ENCODE measurements around the gene CCL13.

CCL13 gene

DNA sequence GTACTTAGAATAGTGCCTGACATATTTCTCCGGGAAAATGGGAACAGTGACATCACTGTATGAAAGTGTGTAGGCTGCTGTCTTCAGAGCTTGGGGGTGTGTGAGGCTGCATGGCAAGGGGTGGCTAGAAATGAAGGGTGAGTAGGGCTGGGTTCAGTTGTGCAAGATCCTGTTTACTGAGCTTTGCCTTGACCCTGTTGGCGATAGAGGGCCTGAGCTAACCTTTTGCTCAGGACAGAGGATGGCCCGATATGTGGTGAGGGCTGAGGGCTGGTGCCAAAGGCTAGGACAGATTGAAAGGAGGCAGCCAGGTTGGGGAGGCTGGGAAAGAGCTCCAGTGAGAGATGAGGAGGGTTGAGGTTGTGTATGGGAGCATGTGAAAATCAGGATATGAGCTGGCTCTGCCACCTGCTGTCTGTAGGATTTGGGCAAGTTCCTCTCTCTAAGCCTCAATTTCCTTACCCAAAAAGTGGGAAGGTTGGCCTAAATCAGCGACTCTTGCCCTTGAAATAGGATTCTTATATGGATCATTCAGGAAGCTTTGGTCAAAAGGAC lies 12.7 kb downstream of the CCL13 start:
- no peaks in the 10 kb centered on the region for H3K9me3 Mint-ChIP-seq (ENCODE audit: low read depth)
- peaks cover 14% of the 10 kb centered on the region for H3K4me1 Mint-ChIP-seq (ENCODE audit: low read depth)
- no peaks in the 10 kb centered on the region for H3K36me3 Mint-ChIP-seq
- H3K27me3 Mint-ChIP-seq: no peaks in the 10 kb centered on the region
- H3K27ac Mint-ChIP-seq: no peak overlapping the region
- no peak overlapping the region for H3K4me3 Mint-ChIP-seq

DNA sequence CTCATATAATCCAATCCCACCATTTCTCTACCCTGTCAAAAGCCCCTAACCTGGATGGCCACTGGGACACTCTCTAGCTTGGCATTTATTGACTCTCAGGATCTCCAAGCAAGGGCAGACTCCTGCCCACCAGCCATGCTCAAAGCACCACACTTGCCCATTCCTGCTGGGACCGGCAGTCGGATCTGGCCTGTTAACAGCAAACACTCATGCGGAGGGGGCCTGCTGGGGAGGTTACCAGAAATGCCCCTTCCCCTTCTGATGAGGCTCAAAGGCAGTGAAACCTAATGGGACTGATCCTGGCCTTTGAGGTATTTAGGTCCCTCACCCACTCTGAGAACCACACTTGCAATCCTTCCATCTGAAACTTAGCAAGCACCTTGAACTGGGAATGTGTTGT lies 13.3 kb downstream of the CCL13 start:
- H3K27ac Mint-ChIP-seq: no peak overlapping the region
- no peaks in the 10 kb centered on the region for H3K36me3 Mint-ChIP-seq
- peaks cover 14% of the 10 kb centered on the region for H3K4me1 Mint-ChIP-seq (ENCODE audit: low read depth)
- H3K4me3 Mint-ChIP-seq: no peak overlapping the region
- H3K27me3 Mint-ChIP-seq: no peaks in the 10 kb centered on the region
- no peaks in the 10 kb centered on the region for H3K9me3 Mint-ChIP-seq (ENCODE audit: low read depth)

DNA sequence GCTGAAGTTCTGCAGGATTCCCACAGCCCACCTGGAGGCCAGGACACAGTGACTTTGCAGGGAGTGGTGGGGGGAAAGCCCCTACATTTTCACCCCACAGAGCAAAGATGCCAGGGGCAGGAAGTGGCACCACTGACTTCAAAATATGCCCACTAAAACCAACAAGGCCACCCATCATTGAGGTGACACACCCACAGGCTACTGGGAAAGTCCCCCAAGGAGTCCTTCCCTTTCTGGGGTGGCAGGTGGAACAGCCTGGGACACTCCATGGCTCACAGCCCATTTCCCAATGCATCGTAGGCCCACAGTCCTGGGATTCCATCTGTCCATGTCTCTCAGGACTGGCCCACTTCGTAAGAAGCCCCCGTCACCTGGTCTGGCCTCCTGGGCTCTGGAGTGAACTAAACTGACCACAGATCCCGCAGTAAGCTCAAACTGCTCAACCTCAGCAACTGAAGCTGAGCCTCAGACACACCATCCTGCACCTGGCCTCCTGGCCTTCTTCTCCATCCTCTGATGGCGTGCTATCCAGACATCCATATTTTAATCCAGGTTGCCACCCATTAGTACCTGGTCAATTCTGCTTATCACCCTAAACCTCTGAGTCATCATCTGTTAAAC lies 14.2 kb downstream of the CCL13 start:
- peaks cover 7% of the 10 kb centered on the region for H3K4me1 Mint-ChIP-seq (ENCODE audit: low read depth)
- H3K36me3 Mint-ChIP-seq: no peaks in the 10 kb centered on the region
- no peaks in the 10 kb centered on the region for H3K27me3 Mint-ChIP-seq
- H3K4me3 Mint-ChIP-seq: no peak overlapping the region
- H3K9me3 Mint-ChIP-seq (ENCODE audit: low read depth): no peaks in the 10 kb centered on the region
- H3K27ac Mint-ChIP-seq: no peak overlapping the region

DNA sequence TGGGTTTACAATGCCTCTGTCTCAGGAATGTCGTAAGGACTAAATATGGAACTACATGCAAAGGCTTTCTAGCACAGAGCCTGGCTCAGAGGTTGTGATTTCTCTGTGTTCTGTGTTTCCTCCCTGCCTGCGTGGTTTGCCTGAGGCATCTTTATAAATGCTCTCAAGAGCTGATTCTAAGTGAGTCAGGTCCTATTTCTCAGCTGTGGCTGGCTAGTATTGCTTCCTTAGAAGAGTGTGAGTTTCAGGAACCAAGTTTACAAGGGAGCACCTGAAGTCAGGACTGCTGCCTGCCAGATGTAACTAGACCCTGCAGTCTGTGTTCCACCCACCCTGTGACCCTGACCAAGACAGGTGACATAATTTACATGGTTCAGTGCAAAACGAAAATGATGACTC lies 14.7 kb downstream of the CCL13 start:
- Mint-ChIP-seq H3K4me1 (ENCODE audit: low read depth) (peaks cover 3% of the 10 kb centered on the region), H3K27me3 (peaks cover 3% of the 10 kb centered on the region), H3K4me3 (no peak overlapping the region), H3K9me3 (ENCODE audit: low read depth) (no peaks in the 10 kb centered on the region), H3K27ac (no peak overlapping the region), H3K36me3 (no peaks in the 10 kb centered on the region)

DNA sequence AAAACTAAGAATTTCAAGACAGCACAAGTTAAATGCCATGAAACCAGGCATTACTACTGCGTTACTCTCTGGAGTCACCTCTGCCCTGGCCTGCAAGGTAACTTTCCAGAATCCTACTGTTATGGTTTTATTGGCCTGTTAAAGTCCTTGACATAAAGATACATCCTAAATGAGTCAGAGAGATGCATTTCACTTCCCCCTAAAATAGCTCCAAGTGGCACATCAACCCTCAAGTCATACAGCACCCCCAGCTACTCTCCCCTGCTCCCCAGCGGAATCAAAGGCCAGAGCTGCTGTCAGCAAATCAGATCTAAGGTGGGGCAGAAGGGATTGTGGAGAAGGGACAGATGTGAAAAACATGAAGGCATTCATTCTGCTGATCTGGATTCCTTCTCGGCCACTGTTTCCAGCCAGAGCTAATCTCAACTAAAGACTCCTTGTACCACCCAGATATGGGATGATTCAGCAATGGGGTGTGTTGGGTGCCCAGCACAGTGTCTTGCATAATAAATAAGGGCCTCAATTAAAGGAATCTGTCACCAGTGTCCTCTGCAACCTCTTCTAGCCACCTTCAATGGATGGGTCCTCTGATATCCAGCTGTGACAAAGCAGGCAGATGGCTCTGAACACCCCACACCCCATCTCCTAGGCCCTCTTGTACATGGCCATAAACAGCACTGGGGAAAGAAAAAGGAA lies 15.3 kb downstream of the CCL13 start:
- no peaks in the 10 kb centered on the region for H3K4me1 Mint-ChIP-seq (ENCODE audit: low read depth)
- no peaks in the 10 kb centered on the region for H3K36me3 Mint-ChIP-seq
- peaks cover 3% of the 10 kb centered on the region for H3K27me3 Mint-ChIP-seq
- no peaks in the 10 kb centered on the region for H3K9me3 Mint-ChIP-seq (ENCODE audit: low read depth)
- H3K4me3 Mint-ChIP-seq: no peak overlapping the region
- H3K27ac Mint-ChIP-seq: no peak overlapping the region

DNA sequence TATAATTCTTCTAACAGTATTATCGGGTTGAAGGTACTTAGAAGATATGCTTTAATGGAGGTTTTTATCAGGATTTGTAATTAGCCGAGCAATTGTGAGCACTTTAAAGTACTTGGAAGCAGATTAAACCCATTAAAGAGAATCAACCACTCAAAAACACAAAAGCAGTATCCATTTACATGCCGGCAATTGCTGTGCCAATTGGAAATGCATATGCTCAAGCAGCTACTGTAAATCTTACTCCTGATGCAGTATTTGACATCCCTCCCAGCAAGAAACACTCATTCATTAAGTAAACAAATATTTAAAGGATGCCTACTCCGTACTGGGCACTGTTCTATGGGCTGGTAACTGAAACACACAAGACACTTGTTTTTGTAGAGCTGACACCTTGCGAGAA lies 18.2 kb downstream of the CCL13 start:
- Mint-ChIP-seq H3K36me3 (no peaks in the 10 kb centered on the region), H3K9me3 (ENCODE audit: low read depth) (no peaks in the 10 kb centered on the region), H3K4me3 (no peak overlapping the region), H3K27ac (no peak overlapping the region), H3K27me3 (peaks cover 3% of the 10 kb centered on the region), H3K4me1 (ENCODE audit: low read depth) (peaks cover 10% of the 10 kb centered on the region)

DNA sequence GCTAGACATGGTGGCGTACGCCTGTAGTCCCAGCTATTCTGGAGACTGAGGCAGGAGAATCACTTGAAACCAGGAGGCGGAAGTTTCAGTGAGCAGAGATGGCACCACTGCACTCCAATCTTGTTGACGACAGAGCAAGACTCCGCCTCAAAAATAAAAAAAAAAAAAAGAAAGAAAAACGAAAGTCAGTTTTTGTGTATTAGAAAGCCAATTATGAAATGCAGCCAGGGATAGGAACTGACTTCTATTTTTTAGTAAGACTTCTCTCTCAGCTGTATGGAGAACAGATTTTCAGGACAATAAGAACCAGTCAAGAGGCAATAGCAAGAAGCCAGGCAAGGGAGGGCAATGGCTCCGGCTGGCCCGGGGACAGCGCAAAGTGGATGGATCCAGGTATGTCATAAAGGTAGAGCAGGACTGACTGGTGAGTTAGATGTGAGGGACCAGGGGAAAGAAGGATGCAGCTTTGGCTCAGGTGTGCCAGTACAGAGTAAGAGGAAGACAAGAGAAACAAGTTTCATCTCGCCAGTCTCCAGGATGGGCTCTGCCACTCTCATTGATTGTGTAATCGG lies 19.2 kb downstream of the CCL13 start:
- Mint-ChIP-seq H3K27ac (no peak overlapping the region), H3K36me3 (no peaks in the 10 kb centered on the region), H3K9me3 (ENCODE audit: low read depth) (no peaks in the 10 kb centered on the region), H3K4me3 (no peak overlapping the region), H3K27me3 (peaks cover 3% of the 10 kb centered on the region), H3K4me1 (ENCODE audit: low read depth) (peaks cover 19% of the 10 kb centered on the region)

DNA sequence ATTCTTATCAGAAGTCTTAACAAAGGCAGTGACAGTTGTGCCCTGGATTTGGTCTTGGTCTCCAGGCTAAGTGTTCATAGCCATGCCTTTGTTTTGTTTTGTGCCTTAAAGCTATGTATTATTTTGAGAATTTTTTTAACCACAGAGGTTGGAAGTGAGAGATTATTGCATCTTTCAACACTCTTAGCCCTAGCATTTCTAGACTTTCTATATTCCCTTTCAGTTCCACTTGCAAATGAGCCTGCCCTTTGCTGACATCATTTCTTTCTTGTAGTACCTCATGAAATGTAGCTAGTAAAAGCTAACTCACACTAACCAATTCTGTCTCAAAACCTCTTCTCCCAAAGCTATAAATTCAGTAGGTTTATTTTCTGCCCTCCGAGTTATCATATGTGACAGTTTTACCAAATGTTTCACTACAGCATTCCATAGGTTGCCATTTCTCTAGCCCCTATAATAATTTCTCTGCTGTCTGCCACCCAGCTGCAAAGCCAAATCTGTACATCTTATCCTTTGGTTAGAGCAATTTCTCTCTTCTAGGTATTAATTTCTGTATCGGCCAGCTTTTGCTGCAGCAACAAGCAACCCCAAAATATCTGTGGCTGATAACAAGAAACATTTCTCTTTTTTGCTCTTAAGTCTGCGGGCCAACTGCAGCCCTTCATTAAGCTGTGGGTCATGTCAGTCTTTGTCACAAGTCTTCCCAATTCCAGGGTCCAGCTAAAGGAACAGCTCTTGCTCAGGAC lies 21.0 kb downstream of the CCL13 start:
- no peak overlapping the region for H3K4me3 Mint-ChIP-seq

DNA sequence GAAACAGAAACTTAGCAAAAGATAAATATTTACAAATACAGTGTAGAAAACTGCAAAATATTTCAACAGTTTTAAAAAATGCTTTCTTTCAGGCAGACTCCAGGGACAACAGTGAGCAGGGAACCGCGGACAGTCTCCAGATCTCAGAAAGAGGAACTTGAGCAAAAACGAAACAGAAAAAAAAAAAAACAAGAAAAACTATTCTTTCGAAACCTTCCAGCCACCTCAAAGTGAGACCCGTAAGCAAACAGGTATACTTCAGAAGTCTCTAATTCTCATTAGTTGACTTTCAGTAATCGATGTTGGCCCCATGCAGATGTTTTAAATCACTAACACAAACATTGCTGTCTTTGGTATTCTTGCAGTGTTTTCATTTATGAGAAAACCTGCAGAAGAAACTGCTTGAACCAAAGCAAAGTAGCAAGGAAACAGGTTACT lies 22.4 kb downstream of the CCL13 start:
- H3K27me3 Mint-ChIP-seq: peaks cover 7% of the 10 kb centered on the region
- peak overlapping the region; percentile 17 for H3K4me3 Mint-ChIP-seq
- no peaks in the 10 kb centered on the region for H3K9me3 Mint-ChIP-seq (ENCODE audit: low read depth)
- no peak overlapping the region for H3K27ac Mint-ChIP-seq
- H3K36me3 Mint-ChIP-seq: no peaks in the 10 kb centered on the region
- peaks cover 29% of the 10 kb centered on the region for H3K4me1 Mint-ChIP-seq (ENCODE audit: low read depth)

More for the DNA sequence above, 21.0 kb downstream of the CCL13 start:
- Mint-ChIP-seq H3K9me3 (ENCODE audit: low read depth) (no peaks in the 10 kb centered on the region), H3K27me3 (peaks cover 3% of the 10 kb centered on the region), H3K4me1 (ENCODE audit: low read depth) (peaks cover 23% of the 10 kb centered on the region), H3K36me3 (no peaks in the 10 kb centered on the region), H3K27ac (no peak overlapping the region)

DNA sequence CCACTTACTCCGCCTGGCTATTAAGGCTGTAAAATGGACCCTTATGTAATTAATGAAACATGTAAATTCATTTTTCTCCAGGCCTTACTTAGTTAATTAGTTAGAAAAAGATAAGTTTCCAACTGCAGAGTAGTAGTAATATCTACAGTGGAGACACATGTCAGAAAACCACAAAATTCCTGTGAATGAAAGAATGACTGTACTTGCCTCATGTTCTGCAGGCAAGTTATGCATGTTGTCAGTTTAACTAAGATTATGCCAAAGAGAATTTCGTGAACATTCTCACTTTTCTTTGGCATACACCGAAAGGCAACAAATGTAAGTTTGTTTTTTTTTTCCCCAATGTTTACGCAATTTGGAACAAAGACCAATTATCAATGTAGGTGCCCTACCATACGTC lies 23.6 kb downstream of the CCL13 start:
- Mint-ChIP-seq H3K36me3 (no peaks in the 10 kb centered on the region), H3K4me3 (no peak overlapping the region), H3K27me3 (peaks cover 10% of the 10 kb centered on the region), H3K27ac (no peak overlapping the region), H3K4me1 (ENCODE audit: low read depth) (peaks cover 29% of the 10 kb centered on the region), H3K9me3 (ENCODE audit: low read depth) (no peaks in the 10 kb centered on the region)

DNA sequence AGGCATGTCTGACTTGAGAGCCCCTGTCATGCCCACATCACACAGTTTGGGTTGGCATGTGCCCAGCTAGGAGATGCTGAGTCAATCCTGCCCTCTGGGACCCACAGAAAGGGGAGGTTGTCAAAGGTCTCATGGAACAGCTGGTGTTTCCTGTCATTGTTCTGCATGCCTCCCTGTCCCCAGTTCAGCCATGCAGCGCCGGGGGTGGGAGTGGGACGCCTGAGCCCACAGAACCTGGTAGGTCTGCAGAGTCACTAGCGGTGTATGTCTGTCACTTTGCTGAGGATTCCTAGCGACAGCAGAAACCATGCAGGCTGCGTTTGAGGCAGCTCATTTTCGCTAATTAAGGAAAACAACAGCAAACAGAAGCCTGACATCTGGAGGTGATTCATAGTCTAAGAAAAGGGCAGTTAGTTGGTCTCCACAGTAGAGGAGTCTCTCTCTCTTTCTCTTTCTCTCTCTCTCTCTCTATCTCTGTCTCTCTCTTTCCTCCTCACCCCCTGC lies 26.4 kb downstream of the CCL13 start:
- peaks cover 29% of the 10 kb centered on the region for H3K4me1 Mint-ChIP-seq (ENCODE audit: low read depth)
- H3K27me3 Mint-ChIP-seq: peaks cover 10% of the 10 kb centered on the region
- no peak overlapping the region for H3K4me3 Mint-ChIP-seq
- no peak overlapping the region for H3K27ac Mint-ChIP-seq
- H3K36me3 Mint-ChIP-seq: no peaks in the 10 kb centered on the region
- H3K9me3 Mint-ChIP-seq (ENCODE audit: low read depth): no peaks in the 10 kb centered on the region

DNA sequence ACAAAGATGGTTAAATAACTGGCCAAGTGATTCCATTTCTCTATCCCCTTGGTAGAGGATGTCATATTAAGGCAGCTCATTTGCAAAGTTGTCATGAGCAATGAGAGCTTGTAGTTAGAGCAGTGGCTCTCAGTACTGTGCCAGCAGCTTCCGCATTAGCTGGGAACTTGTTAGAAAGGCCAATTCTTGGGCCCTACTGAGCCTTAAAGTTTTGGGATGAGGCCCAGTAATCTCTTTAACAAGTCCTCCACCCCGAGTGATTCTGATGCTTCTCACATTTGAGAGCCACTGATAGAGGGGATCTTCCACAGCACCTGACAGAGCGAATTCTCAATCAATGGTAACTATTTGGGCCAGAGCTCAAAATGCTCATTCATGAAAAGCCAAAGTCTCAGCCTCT lies 26.9 kb downstream of the CCL13 start:
- H3K4me3 Mint-ChIP-seq: no peak overlapping the region

DNA sequence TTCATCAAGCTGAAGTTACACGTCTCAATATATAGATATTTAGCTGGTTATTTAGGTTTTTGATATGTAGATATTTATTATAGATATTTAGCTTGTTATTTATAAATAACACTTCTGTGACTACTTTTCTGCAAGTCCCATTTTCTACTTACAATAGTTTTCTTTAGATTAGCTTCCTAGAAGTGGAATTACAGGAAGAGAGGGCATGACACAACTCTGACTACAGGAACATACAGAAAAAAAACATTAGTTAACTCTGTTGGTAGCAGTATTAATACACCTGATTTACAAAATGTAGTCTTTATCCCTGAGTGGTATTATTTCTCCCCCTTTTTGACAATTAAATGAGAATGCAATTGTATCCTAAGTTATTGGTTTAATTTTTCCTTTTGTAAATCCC lies 28.0 kb downstream of the CCL13 start:
- Mint-ChIP-seq H3K27me3 (peaks cover 10% of the 10 kb centered on the region), H3K9me3 (ENCODE audit: low read depth) (no peaks in the 10 kb centered on the region), H3K27ac (no peak overlapping the region), H3K4me1 (ENCODE audit: low read depth) (peaks cover 21% of the 10 kb centered on the region), H3K36me3 (no peaks in the 10 kb centered on the region), H3K4me3 (no peak overlapping the region)

More for the DNA sequence above, 26.9 kb downstream of the CCL13 start:
- peaks cover 10% of the 10 kb centered on the region for H3K27me3 Mint-ChIP-seq
- H3K27ac Mint-ChIP-seq: no peak overlapping the region
- no peaks in the 10 kb centered on the region for H3K9me3 Mint-ChIP-seq (ENCODE audit: low read depth)
- H3K4me1 Mint-ChIP-seq (ENCODE audit: low read depth): peaks cover 29% of the 10 kb centered on the region
- H3K36me3 Mint-ChIP-seq: no peaks in the 10 kb centered on the region

DNA sequence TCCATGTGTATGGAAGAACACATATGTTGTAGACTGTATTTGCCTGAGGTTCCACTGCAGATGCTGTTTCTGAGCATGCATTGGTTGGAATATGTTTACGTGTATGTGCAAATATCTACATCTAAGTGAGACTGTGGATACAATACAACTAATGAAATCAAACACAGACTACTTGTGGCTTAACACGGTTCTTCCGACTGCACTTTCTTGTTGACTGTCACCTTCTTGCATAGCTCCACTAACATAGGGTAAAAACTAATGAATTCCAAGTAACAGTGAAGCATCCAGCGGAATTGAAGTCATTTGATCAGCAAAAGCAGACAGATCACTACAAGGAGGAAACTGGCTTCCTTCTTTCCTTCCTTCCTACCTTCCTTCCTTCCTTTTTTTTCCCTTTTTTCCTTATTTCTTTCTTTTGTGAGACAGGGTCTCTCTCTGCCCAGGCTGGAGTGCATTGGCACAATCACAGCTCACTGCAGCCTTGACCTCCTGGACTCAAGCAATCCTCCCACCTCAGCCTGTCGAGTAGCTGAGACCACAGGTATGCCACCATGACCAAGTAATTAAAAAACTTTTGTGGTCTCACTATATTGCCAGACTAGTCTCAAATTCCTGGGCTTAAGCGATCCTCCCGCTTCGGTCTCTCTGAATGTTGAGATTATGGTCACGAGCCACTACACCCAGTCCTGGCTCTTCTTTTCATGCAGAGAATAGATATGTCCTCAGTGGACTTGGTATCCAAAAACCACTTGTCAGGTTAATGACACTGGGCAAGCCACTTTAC lies 28.7 kb downstream of the CCL13 start:
- no peaks in the 10 kb centered on the region for H3K36me3 Mint-ChIP-seq
- H3K9me3 Mint-ChIP-seq (ENCODE audit: low read depth): no peaks in the 10 kb centered on the region
- H3K27me3 Mint-ChIP-seq: peaks cover 10% of the 10 kb centered on the region
- H3K27ac Mint-ChIP-seq: no peak overlapping the region
- no peak overlapping the region for H3K4me3 Mint-ChIP-seq
- H3K4me1 Mint-ChIP-seq (ENCODE audit: low read depth): peaks cover 17% of the 10 kb centered on the region
